Epithelial cell of prostate (primary cell): ENCODE data around the gene ATXN3L.

ENCODE experiments used
- DNase-seq: peaks from one replicate; pipeline ENCODE4 v3.0.0-alpha.2; 2011; ENCODE audit warnings: low read depth, low spot score
- H3K27ac ChIP-seq: fragments of 450-650 bp; 2 replicates; pipeline ENCODE4 v1.5.1; 2017; ENCODE audit warnings: mild to moderate bottlenecking

ATXN3L gene

GRCh38 chrX:13271511-13271910 is 48.3 kb downstream of the ATXN3L start:
- H3K27ac ChIP-seq = peak overlapping the region; percentile 90
- DNase-seq = no peak

- DNase-seq = no peak
- peak overlapping the region; percentile 90 for H3K27ac ChIP-seq
Observed at GRCh38 chrX:13270360-13270759, 49.5 kb downstream of the ATXN3L start.

GRCh38 chrX:13268874-13269273 is 51.0 kb downstream of the ATXN3L start:
- peak overlapping the region; percentile 90 for H3K27ac ChIP-seq

More at GRCh38 chrX:13268874-13269273, 51.0 kb downstream of the ATXN3L start:
- DNase-seq = no peak
